DMS153 treated with DMSO at 0.1 percent for 48 hours (cell line): ENCODE results near the gene PHF8.

Experiments used
- DNase-seq: peaks from one replicate; lab custom pipeline; 2025; ENCODE audit not compliant: unreplicated experiment; lab: John Stamatoyannopoulos, UW

PHF8 gene

GRCh38 chrX:54024350-54024749 lies 19.9 kb downstream of the PHF8 start:
- no peak for DNase-seq

- DNase-seq: no peak
Observed at GRCh38 chrX:54012830-54013500, 31.3 kb downstream of the PHF8 start.

- DNase-seq: no peak
Observed at GRCh38 chrX:54007682-54008081, 36.6 kb downstream of the PHF8 start.

- DNase-seq: no peak
Observed at GRCh38 chrX:53997724-53998123, 46.5 kb downstream of the PHF8 start.

GRCh38 chrX:53992589-53992988 lies 51.7 kb downstream of the PHF8 start:
- DNase-seq: no peak

GRCh38 chrX:53990171-53990570 lies 54.1 kb downstream of the PHF8 start:
- DNase-seq: no peak

- no peak for DNase-seq
Observed at GRCh38 chrX:53984895-53985294, 59.4 kb downstream of the PHF8 start.

- DNase-seq: no peak
Observed at GRCh38 chrX:53974529-53974928, 69.7 kb downstream of the PHF8 start.

GRCh38 chrX:53969540-53969939 lies 74.7 kb downstream of the PHF8 start:
- DNase-seq: no peak

- DNase-seq: no peak
Observed at GRCh38 chrX:53950130-53950733, 94.0 kb downstream of the PHF8 start.

- no peak for DNase-seq
Observed at GRCh38 chrX:53940180-53940579, 104.1 kb downstream of the PHF8 start.

GRCh38 chrX:53939127-53939526 lies 105.1 kb downstream of the PHF8 start:
- no peak for DNase-seq

GRCh38 chrX:53930515-53931380 lies 113.5 kb downstream of the PHF8 start:
- DNase-seq: no peak

GRCh38 chrX:53926030-53926429 lies 118.2 kb downstream of the PHF8 start:
- no peak for DNase-seq

- DNase-seq: no peak
Observed at GRCh38 chrX:53918702-53919101, 125.6 kb downstream of the PHF8 start.

GRCh38 chrX:53900623-53901022 lies 143.7 kb downstream of the PHF8 start:
- DNase-seq: no peak

GRCh38 chrX:53895270-53895669 lies 149.0 kb downstream of the PHF8 start:
- DNase-seq: no peak
